PC-9 (cell line): ENCODE measurements around the gene ZNF845.

Source experiments
- EZH2 ChIP-seq: fragments of 200-600 bp; sonication (generic); IDR thresholded peaks from 2 replicates; pipeline ENCODE4 v1.8.0; 2017; ENCODE audit warnings: antibody characterized with exemption, low read depth
- TF ChIP-seq, protein P1 (sequence below): fragments of 200-600 bp; sonication (generic); conservative IDR thresholded peaks from 2 replicates; pipeline ENCODE4 v1.6.1; 2017; ENCODE audit warnings: mixed run types, antibody characterized with exemption, mild to moderate bottlenecking, moderate library complexity

DNA sequence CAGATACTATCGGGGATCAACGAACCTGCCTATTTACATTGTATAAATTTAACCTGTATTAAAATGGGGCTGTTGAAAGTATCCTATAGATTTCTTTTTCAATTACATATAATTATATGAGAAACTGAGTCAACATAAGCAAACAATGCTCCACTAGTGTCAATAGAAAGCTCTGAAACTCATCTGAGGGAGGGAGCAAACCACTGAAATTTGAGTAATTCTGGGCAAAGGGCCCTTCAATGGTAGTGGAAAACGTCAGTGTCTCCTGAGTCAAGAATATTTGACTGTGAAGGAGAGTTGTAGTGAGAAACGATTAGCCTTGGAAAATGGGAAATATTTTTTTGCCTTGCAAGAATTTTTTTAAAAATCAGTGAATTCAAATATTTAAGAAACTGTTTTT lies 48.5 kb upstream of the ZNF845 start:
- TF ChIP-seq, protein P1, sequence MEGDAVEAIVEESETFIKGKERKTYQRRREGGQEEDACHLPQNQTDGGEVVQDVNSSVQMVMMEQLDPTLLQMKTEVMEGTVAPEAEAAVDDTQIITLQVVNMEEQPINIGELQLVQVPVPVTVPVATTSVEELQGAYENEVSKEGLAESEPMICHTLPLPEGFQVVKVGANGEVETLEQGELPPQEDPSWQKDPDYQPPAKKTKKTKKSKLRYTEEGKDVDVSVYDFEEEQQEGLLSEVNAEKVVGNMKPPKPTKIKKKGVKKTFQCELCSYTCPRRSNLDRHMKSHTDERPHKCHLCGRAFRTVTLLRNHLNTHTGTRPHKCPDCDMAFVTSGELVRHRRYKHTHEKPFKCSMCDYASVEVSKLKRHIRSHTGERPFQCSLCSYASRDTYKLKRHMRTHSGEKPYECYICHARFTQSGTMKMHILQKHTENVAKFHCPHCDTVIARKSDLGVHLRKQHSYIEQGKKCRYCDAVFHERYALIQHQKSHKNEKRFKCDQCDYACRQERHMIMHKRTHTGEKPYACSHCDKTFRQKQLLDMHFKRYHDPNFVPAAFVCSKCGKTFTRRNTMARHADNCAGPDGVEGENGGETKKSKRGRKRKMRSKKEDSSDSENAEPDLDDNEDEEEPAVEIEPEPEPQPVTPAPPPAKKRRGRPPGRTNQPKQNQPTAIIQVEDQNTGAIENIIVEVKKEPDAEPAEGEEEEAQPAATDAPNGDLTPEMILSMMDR: no peak
- no peak for TF ChIP-seq EZH2
